GM04503 (cell line): ENCODE measurements around the gene CIC.

Experiments
- DNase-seq: peaks from one replicate; pipeline ENCODE4 v3.0.0-alpha.2; 2012; ENCODE audit warnings: low read depth

The CIC gene

GRCh38 chr19:42244347-42245220, 24.5 kb upstream of the CIC start:
- peak; percentile 71 for DNase-seq

GRCh38 chr19:42245231-42245630, 23.8 kb upstream of the CIC start:
- DNase-seq, result no peak

- DNase-seq, result no peak
These were observed 22.7 kb upstream of the CIC start for GRCh38 chr19:42246143-42246921.

- DNase-seq, result no peak
These were observed 22.0 kb upstream of the CIC start for GRCh38 chr19:42246922-42247639.

- no peak for DNase-seq
These were observed 21.3 kb upstream of the CIC start for GRCh38 chr19:42247640-42248199.

- no peak for DNase-seq
These were observed 20.5 kb upstream of the CIC start for GRCh38 chr19:42248270-42249148.

- DNase-seq, result no peak
These were observed 19.8 kb upstream of the CIC start for GRCh38 chr19:42249149-42249750.

GRCh38 chr19:42249769-42250168, 19.3 kb upstream of the CIC start:
- DNase-seq, result no peak

GRCh38 chr19:42250183-42250665, 18.8 kb upstream of the CIC start:
- no peak for DNase-seq

- DNase-seq, result no peak
These were observed 18.2 kb upstream of the CIC start for GRCh38 chr19:42250666-42251531.

- no peak for DNase-seq
These were observed 17.3 kb upstream of the CIC start for GRCh38 chr19:42251572-42252358.

GRCh38 chr19:42252365-42253244, 16.4 kb upstream of the CIC start:
- no peak for DNase-seq

- no peak for DNase-seq
These were observed 15.6 kb upstream of the CIC start for GRCh38 chr19:42253245-42254088.

- DNase-seq, result no peak
These were observed 14.8 kb upstream of the CIC start for GRCh38 chr19:42254089-42254849.

GRCh38 chr19:42254850-42255765, 13.9 kb upstream of the CIC start, which contains the start of gene ERF:
Gene ERF (minus strand): TSS chr19:42255128. CDS start chr19:42254999, 129 bp downstream.
- DNase-seq, result no peak
